SKM-1 (cell line): ENCODE data around the gene NGB.

ENCODE experiments used
- DNase-seq: peaks from one replicate; lab custom pipeline; 2025; ENCODE audit not compliant: unreplicated experiment; lab: John Stamatoyannopoulos, UW

NGB gene

GRCh38 chr14:77238996-77239395 lies 32.0 kb downstream of the NGB start:
- DNase-seq, result no peak

- DNase-seq, result no peak
Observed at GRCh38 chr14:77238356-77238755, 32.6 kb downstream of the NGB start.

GRCh38 chr14:77236814-77237213 lies 34.2 kb downstream of the NGB start:
- no peak for DNase-seq

- DNase-seq, result no peak
Observed at GRCh38 chr14:77231721-77232120, 39.3 kb downstream of the NGB start.

GRCh38 chr14:77230914-77231313 lies 40.1 kb downstream of the NGB start:
- DNase-seq, result no peak

- DNase-seq, result no peak
Observed at GRCh38 chr14:77228056-77228455, 43.0 kb downstream of the NGB start.

GRCh38 chr14:77225892-77226557 lies 45.0 kb downstream of the NGB start:
- no peak for DNase-seq

GRCh38 chr14:77225254-77225653 lies 45.8 kb downstream of the NGB start:
- no peak for DNase-seq

GRCh38 chr14:77224212-77224611 lies 46.8 kb downstream of the NGB start:
- no peak for DNase-seq

GRCh38 chr14:77222546-77223225 lies 48.3 kb downstream of the NGB start:
- no peak for DNase-seq

GRCh38 chr14:77221241-77221871 lies 49.6 kb downstream of the NGB start:
- no peak for DNase-seq

- DNase-seq, result no peak
Observed at GRCh38 chr14:77220246-77221017, 50.6 kb downstream of the NGB start.

- DNase-seq, result no peak
Observed at GRCh38 chr14:77219591-77219990, 51.4 kb downstream of the NGB start.

- no peak for DNase-seq
Observed at GRCh38 chr14:77217551-77217950, 53.5 kb downstream of the NGB start.
